Stimulated activated CD8-positive, alpha-beta memory T cell treated with anti-CD3 and anti-CD28 coated beads, Interleukin-12 subunit alpha, Interleukin-12 subunit beta, amount 100 ng/mL, for 24 hours (primary cell): ENCODE data around the gene GLIS1.
"Not testable (repeated sequence)": the region's sequence is repeated elsewhere in the genome, so short reads cannot be mapped to it uniquely, and the experiment has no call there.

Experiments
- DNase-seq: peaks from one replicate; pipeline ENCODE4 v3.0.0-alpha.2; 2020; ENCODE audit errors: extremely low read depth

GLIS1 gene

DNA sequence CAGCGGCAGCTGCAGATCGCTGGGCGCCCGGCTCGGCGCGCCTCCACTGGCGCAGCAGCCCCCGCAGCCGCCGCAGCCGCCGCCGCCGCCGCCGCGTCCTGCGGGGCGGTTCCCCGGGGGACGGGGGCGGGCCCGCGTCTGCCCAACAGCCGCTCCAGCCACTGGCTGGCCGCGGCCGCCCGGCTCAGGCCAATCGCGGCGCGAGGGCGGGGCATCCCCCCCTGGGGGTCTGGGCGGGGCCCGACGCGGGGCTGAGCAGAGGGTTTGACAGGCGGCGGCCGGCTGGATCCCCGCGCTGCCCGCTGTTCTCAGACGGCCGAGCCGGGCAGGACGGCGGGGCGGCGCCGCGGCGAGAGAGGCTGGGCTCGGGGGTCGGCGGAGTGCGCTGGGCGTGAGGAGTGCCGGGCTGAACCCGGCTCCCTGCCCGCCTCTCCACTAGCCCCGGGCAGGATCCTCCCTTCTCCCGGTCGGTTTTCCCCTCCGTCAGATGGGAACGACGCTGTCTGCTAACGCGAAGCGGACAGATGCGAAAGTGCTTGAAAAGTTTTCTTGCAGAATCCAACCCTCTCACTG, at the start of gene GLIS1:
TSS of gene GLIS1 (minus strand) at position 56 of the 573 bp plus-strand sequence. CDS start 1,100 bp downstream, outside the sequence.
- peak; percentile 25 for DNase-seq

DNA sequence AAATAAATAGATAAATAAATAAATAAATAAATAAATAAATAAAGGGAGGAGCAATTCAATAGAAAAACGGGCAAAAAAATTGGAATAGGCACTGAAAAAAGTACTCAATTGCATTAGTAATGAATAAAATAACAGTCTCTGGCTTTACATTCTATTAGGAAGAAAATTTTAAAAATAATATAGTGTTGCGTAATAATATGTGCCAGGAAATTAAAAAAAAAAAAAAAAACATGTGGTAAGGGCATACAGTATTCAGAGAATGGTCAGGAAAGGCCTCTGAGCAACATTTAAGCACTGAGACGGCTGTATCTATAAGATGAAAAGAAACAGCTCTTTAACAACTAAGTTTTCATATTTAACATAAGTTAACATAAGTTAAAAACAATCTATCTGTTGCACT, 48.7 kb upstream of the GLIS1 start:
- DNase-seq = no peak

DNA sequence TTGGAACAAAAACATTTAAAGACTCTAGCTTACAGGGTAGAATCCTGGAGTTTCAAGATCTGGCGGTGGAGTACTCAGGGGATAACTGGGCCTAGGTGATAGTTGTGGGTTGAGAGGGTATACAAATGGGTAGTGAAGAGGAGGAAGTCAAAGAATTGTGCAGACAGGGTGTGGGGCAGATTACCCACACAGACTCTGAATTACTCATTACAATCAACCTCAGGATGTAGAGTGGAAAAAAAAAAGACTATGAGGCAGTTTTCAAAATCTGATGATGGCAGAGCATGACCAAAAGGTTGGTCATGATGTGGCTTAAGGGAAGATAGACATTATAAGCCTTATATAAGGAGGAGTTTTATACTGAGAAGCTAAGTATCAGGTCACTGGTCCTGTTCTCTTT, 44.1 kb upstream of the GLIS1 start:
- no peak for DNase-seq

DNA sequence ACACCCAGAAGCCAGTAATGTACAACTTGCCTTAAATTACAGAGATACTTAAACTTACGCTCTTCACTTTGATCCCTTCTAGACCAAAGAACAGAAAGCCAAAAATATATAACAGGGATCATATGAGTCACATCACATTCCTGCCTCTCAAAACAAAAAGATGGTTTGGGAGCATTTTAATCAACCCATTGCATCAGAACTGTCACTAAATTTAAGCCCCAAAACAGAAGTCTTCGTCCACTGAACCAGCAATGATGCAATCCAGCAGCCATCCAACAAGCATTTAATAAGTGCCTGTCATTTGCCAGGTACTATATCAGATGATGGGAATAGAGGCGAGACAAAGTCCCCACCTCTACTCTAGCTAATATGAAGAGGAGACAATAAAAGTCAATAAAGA, 42.7 kb upstream of the GLIS1 start:
- DNase-seq = no peak

DNA sequence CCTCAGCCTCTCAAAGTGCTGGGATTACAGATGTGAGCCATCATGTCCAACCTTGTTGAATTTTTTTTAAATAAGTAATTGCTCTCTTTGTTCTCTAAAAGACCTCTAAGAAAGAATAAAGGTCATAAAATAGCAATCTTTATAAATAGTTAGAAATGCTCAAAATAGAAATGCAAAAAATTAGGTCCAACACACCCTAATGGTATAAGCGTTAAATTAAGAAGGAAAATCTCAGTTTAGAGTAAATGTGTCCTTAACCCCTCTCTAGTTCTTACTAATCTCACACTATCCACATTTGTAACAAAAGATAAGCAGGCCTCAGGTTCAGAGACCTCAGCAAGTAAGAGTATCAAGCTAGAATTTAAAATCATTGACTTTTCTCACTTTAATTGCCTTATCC, 38.3 kb upstream of the GLIS1 start:
- no peak for DNase-seq

DNA sequence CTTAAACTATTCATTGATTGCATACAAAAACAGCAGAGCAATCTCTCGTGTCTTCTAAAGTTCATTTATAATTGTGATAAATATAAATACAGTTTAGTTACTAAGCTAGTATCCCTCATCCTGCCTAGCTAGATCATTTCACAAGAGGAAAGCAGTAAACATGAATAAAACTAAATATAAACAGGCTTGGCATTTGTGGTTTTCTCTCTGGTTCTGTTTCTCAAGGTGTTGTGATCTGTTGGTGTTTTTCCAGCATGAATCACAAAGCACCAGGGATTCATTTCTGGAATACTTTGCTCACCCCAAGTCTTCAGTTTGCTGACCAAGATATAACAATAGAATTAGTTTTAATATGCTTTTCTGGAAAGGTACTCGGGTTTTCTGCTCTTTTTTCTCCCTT, 32.7 kb upstream of the GLIS1 start:
- no peak for DNase-seq

DNA sequence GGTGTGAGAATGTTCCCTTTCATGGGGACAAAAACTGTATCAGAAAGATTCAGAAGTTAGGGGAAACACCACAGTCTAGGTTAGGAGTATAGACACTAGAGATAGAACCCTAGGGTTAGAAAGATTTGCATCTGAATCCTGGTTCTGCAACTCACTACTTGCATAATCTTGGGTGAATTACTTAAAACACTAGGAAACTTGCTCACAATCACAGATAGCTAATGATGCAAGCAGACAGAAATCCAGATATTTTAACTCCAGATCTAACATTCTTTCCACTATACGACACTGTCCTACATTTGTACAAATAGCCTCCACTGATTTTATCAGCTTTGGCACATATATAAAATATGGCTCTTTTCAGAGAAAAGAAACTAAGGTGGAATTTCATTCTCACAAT, 30.8 kb upstream of the GLIS1 start:
- no peak for DNase-seq

DNA sequence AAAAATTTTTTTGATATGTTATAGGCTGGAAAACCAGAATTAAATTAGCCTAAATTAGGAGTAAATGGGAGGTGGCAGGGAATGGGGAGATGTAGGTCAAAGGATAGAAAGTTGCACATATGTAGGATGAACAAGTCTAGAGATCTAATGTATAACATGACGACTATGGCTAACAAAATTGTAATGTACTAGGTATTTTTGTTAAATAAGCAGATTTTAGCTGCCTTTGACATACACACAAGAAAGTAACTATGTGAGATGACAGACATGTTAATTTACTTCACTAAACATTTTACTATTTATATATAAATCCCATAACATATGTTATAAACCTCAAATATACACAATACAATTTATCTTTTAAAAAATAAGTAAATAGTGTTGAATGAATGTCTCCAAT, 30.2 kb upstream of the GLIS1 start:
- DNase-seq = no peak

DNA sequence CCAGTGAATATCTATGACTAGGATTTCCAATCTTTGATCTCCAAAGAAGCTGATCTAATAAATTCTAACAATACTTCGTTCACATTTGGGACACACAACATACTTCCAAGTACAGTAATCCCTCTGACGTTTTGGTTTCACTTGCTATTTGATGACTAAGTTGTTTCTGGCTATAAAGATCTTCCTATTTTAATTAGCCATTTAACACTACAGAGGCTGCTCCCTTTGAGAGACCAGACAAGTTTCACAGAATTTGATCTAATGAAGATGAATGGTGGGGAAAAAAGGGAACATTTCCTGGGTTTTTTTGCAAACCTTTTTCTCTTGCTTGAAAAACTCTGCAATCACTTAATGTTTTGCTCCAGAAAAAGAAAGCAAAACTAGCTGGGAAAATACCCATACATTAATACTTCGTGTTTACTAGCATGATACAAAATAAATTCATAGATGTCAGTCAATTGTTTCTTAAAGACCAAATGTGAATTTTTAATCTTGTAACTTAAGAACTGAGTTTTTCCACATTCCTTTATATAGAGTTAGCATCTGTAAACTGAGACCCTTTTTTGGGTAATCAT, 28.0 kb upstream of the GLIS1 start:
- no peak for DNase-seq

DNA sequence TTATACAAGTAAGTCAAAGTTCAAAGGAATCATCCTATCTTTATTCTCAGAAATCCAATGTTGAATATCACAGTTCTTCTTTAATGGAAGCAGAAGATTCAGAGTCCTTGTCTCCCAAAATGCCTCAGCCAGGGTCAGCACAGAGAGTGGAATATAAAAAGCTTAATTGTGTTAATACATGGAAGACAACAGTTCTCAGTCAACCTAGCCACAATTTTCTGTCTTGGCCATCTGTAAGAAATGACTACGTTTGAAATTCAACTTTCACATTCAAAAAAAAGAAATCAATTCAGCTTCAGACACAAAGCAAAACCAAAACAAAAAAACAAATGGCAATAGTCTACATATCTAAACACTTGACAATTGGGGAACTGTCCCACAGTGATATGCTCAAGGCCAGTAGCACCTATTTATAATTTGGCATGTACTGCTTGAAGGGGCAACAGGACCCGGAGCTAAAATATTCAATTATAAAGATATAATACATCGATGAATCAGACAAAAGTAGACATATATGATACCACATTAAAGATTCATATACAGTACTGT, 27.3 kb upstream of the GLIS1 start:
- DNase-seq = no peak

DNA sequence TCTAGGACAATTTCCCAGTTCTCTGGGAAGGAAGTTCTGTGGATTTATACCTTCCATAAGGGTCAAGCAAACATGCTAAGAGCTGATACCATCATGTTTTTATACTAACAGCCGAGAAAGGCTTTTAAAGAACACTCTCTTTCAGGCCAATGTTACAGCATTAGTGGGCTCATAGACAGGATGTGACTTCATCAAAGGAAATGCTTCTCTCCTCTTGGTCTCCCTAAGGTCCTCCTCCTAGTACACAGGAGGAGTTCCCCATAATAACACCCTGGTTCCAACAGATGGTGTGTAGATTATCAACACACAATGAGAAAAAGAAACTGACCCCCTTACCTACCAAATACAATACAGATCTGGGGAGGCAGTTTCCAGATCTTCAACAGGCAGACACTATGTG, 26.7 kb upstream of the GLIS1 start:
- no peak for DNase-seq

DNA sequence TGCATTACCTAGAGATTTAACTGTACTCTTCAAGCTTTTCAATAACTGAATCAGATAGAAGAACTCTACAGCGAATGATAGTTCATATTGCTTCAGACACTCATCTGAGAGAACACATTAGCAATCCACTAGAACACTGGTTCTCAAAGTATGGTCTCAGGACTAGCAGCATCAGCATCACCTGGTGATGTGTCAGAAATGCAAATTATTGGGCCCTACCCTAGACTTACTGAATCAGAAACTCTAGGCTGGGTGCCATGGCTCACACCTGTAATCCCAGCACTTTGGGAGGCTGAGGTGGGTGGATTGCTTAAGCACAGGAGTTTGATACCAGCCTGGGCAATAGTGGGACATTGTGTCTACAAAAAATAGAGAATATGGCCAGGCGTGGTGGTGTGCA, 24.9 kb upstream of the GLIS1 start:
- DNase-seq = no peak

DNA sequence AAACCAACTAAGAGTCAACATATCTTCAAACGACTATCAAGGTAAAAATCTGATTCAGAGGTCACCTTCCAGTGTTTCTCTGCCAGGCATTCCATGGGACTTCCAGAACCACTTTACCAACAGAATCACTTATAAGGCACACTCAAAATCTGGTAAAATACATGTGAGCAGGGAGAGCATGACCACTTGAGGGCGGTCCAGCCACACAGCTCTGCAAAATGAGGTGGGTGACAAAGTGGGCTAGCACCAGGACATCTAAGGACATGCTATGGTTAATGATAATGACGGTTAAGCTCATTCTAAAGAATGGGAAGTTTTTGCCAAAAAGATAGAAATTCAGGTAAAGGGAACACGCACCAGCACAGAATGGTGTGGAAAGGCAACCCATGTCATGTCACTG, 24.5 kb upstream of the GLIS1 start:
- no peak for DNase-seq

DNA sequence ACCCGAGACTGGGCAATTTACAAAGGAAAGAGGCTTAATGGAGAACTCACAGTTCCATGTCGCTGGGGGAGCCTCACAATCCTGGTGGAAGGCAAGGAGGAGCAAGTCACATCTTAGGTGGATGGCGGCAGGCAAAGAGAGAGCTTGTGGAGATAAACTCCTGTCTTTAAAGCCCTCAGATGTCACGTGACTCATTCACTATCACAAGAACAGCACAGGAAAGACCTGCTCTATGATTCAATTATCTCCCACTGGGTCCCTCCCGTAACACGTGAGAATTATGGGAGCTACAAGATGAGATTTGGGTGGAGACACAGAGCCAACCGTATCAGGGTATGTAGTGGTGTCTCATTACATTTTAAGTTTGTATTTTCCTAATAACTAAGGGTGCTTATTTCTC, 21.5 kb upstream of the GLIS1 start:
- DNase-seq = not testable (repeated sequence)

DNA sequence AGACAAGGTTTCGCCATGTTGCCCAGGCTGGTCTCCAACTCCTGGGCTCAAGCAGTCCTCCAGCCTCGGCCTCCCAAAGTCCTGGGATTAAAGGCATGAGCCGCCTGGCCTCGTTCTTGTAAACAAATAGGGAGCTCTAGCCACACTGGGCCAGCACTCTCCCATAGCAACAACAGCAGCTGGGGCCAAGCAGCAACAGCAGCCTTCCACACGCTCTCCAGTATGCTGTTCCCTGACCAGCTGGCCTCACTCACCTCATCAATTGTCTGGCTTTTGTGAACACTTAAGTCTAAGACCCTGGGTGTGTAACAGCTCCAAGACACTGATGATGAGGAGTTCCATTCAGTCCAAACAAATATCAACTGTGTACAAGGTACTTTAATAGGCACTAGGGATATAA, 16.9 kb upstream of the GLIS1 start:
- no peak for DNase-seq

DNA sequence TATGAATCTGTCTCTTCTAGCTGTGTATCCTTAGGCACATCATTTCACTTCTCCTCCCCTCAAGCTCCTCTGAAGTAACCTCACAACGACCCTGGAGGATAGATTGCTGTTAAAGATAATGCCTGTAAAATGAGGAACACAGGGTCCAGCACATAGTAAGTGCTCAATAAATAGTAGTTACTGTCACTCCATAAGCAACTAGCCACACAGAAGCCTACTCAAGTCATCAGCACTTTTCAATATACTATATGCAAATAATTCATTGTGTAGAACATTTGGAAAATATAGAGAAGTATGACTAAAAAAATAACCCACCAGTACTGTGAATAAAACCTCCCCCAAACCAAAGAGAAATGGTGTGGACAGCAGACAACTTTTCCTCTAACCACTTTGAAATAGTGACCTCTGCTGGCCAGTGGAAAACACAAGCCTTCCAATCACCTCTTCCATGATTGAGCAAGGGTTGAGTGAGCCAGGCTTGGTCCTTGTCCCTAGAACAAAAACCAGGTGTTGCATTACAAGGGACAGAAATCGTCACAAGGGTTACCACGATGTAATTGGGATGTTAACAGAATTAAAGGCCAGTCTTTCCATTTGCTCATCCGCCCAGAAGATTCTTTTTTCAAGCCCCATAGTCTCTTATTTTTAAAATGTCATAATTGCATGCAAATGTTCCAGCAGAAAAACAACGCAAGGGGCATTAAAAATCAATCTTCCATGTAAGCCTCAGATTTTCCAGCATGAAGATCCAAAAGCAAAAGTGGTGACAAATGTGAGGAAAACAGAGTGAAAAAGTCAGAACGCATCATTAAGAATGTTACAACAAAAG, 15.7 kb upstream of the GLIS1 start:
- DNase-seq = no peak

DNA sequence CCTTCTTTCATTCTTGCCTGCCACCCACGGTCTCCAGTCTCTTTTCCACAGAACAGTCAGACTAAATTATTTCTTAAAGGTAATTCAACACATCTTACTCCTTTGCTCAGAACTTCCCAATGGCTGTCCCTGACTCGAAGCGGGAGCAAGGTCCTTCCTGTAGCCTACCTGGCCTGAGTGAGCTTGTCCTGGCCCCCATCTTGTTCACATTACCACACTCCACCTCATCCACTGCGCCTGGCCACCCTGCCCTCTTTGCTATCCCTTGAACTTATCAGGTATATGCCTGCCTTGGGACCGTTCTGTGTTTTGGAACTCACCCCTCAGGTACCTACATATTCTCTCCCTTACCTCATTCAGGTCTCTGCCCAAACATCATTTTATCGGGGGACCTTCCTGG, 13.3 kb upstream of the GLIS1 start:
- DNase-seq = no peak

DNA sequence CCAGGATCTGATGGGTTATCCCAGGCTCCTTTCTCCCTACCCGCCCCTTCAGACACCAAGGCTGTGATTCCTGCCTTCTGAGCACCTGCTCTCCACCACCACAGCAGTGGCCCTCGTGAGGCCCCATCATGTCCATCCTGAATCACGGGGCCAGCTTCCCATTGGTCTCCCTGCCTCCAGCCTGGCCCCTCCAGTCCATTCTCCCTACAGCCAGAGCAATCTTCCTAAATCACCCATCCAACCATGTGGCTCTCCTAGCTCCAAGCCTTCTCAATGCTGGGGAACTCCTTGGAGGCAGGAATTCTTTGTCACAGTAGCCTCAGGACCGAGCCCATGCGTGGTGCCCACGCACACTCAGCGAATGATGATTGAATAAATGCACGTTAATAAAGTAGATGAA, 8.9 kb upstream of the GLIS1 start:
- DNase-seq = no peak

DNA sequence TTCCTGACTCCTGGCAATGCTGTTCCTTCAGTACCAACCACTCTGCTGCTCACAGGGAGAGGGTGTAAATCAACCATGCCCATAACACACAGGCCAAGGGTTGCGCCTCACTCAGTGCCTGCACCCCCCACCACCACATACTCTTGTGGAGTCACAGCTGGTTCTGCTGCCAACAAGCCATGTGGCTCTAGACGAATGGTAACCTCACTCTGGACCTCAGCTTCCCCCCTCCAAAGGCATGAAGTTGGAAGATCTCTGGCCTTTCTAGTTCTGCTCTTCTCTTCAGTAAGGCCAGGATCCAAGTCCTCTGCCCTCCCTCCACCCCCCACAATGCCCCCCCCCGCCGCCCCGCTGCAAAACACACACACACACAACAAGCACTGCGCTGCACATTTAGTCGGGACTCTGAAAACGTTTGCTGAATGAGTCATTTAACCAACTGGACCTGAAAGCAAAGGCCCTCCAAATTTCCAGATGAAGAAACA, 1.7 kb upstream of the GLIS1 start:
- no peak for DNase-seq

DNA sequence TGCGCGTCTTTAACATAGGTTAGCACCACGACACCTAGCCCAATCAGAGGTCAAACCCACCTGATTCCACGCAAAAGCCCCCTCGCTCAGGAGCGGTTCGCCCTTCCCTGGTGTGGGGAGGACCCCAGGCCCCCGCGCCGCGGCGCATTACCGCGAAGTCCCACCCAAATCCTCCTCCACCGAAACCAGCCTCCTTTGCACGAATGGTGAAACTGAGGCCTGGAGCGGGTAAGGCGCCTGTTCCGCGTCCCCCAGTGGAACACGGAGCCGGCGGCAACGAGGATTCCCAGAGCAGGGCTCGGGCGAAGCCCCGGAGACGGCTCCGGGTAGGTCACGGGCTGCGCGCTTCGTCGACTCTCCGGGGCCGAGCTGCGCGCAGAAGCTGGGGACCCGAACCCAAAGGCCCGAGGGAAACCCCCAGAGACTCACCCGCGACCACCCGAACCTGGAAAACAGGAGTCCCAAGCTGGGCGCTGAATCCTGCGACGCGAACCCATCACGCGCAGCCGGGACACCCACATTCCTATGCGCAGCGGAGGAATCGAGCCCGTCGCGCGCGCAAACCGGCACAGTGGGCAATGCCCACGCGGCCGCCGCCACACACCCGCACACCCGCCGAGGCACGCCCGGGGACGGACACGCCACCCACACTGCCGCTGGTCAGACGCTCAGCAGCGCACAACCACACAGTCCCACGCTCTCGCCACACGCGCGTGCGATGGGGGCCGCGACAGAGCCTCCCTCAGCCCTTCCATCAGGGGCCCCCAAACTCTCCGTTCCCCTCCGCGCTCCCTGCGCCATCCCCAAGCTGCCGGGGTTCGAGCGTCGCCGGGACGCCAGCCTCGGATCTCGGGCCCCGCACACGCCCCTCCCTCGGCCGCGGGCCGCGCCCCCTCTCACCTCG, 507 bp downstream of the GLIS1 start:
- DNase-seq = no peak

DNA sequence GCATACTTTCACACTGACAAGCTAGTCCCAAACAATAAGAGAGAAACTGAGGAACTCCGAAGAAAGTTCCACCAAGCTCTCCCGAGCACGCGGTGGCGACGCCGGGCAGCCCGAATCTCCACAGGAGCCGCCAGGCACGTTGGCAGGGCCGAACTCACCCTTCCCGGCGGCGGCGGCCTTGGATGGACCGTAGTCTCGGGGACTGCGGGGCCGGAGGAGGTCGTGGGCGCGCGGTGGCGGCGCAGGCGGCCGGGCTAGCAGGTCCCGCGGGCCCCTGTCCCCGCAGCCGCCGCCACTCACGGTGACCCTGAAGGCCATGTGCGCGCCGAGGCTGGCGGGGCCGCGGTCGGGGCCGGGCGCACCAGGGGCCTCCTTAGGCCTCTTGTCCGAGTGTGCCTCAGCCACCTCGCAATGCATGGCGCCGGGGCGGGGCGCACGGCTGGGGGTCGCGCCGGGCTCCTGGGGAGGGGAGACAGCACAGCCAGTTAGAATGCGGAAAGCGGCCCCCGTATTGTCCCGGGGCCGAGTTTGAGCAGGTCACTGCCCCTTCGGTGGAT, 1.2 kb downstream of the GLIS1 start:
- DNase-seq = no peak

DNA sequence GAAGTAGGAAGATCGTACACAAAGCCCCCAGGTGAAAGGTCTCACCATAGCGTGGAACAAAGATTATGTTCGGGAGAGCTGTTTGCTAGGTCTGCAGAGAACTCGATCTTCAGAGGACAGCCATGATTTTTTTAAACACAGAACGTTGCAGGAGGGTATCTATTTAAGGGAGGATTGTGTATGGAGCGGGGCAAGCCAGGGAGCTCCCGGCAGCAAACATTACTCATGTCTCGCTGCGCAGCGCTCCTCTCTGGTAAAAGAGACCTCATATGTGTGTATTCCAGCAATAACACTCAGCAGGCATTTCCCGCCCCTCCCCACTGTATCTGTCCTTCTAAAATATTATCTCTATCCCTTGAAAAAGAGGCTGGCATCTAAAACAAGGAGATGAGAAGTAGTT, 2.7 kb downstream of the GLIS1 start:
- no peak for DNase-seq
